T47D (cell line): ENCODE results near the gene DTNBP1.

ENCODE experiments used
- DNase-seq, 2 experiments: peaks; one replicate each; pipeline versions ENCODE4 v3.0.0 to v3.0.0-alpha.2; 2011 to 2012; ENCODE audit warnings: low read depth in 1 of 2, low spot score in 1 of 2
- JUND ChIP-seq: IDR thresholded peaks from 2 replicates; pipeline ENCODE4 v1.6.1; 2012; ENCODE audit warnings: low read depth
- in situ Hi-C: cut with HindIII; loops from 2 replicates; pipeline ENCODE4 v1.10.0; 2016; ENCODE audit warnings: low sequenced_read_pairs, low pct_unique_long_range_greater_than_20kb

DTNBP1 gene, protein sequence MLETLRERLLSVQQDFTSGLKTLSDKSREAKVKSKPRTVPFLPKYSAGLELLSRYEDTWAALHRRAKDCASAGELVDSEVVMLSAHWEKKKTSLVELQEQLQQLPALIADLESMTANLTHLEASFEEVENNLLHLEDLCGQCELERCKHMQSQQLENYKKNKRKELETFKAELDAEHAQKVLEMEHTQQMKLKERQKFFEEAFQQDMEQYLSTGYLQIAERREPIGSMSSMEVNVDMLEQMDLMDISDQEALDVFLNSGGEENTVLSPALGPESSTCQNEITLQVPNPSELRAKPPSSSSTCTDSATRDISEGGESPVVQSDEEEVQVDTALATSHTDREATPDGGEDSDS

DNA sequence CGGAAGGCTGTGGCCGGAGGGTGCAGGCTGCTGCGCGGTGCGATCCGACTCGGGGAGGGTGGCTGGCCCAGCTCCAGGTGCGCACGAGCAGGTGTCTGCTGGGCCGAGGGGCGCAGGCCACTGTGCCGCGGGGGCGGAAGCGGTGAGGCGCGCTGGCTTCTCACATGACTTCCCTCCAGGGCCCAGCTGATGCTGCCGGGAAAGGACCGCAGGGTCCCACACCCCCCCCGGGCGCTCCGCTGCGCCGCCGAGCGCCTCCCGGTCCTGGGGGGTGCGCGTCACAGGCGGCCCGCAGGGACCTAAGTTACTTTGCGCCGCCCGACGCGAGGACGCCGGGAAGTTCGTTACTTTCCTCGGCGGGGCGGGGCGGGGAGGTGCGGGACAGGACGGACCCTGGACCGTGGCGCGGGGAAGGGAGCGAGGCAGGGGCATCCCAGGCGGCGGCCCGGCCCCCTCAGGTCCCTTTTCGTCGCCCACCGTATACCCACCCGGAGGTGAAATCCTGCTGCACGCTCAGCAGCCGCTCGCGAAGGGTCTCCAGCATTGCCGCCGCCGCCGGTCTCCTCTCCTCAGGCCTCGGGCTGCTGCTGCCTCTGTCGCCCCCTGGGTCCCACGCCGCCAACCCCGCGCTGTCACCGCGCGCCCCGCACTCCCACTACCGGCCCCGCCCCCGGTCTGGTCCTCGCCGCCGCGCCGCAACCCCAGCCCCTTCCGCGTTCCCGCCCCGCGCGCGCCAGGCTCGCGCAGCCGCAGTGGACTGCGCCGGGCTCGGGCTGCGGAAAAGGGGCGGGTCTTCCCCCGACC lies at the start of gene DTNBP1:
Gene DTNBP1 (minus strand): TSS at position 703 of the 804 bp plus-strand sequence. CDS start 159 bp downstream, at position 544.
- TF ChIP-seq JUND = no peak
- DNase-seq = peak; percentile 85 to 96
- in situ Hi-C loops = no loop called here

DNA sequence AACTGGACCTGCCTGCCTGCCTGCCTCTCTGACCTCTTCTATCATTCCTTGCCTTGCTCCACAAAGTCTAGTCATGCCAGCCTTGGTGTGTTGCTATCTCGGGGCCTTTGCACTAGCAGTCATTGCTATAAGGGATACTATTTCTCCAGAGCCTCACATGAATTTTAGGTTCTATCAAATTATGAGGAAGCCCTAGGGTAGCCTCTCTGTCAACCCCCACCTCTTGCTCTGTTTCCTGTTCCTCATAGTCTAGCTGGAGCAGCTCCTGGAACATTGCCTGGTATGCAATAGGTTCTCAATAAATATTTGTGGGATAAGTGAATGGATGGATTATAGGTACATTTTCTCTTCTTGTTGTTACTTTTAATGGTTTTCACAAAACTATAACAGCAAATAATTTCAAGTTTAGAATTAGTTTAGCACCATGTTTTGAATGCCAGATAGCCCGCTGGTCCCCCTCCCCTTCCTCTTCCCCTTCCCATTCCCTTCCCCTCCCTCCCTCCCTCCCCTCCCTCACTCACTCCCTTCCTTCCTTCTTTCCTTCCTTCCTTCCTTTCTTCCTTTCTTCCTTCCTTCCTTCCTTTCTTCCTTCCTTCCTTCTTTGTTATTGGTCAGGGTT lies 46.9 kb upstream of the DTNBP1 start:
- DNase-seq = no peak
- in situ Hi-C loops = no loop called here
- no peak for TF ChIP-seq JUND

DNA sequence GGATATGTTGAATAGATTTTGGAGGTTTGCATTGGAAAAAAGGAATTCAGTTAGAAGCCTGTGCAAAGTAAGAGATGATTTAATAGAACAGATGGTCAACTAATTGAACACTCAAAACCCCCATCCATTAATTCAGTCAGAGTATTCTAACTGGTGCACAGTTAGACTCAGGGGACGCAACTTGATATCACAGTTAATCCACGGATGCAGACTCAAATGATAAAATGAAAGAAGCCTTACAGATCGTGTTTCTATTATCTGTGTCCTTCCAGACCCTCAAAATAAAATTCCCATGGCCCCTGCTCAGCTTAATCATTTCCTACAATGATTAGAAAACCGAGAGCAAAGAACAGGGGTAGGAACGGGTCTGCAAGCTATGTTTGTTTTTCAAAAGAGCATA lies 45.4 kb upstream of the DTNBP1 start:
- in situ Hi-C loops = no loop called here
- TF ChIP-seq JUND = no peak
- DNase-seq = no peak

DNA sequence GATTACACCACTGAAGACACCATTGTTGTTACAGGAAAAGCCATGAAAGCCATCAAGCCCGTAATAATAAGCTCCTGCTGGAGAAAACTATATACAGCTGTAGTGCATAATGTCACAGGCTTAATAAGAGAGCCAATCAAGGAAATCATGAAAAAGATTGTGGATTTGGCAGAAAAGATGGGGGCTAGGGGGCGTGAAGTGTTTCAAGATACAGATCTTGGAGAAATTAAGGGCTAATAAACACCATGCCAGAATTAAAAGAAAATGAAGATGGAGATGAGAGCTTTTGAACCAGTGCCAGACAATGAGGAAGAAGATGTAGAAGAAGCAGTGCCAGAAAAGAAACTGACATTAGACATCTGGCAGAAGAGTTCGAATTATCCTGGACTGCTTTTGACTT lies 43.2 kb upstream of the DTNBP1 start:
- in situ Hi-C loops = no loop called here
- DNase-seq = no peak
- no peak for TF ChIP-seq JUND

DNA sequence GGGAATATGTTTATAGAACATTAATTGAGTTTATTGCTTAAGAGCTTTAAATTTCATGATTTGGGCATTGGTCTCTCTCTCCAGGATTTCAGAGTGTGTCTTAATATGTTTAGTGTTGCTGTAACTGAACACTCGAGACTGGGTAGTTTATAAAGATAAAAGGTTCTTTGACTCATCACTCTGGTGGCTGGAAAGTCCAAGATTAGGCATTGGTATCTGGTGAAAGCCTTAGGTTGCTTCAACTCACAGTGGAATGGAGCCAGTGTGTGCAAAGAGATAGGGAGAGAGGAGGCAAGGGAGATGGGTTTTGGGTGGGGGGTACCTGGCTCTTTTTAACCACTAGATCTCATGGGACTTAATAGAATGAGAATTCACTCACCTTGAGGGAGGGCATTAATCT lies 35.6 kb upstream of the DTNBP1 start:
- no peak for DNase-seq
- in situ Hi-C loops = no loop called here

DNA sequence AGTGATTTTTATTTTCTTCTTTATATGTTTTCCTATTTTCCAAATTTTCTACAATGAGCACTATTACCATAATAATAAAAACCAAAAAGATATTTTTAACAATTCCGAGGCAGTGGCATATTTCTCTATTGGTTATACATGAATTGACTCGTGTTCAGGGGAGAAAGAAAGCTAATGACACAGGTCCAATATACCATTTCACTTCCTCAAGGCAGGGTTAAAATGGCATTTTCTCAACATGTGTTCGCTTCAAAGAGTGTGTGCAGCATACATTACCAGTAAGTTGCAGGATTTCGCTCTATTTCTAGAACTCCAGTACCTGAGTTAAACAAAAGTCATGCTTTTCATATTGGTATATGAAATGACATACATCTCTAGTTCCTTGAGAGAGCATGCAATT lies 35.1 kb upstream of the DTNBP1 start:
- TF ChIP-seq JUND = no peak
- no peak for DNase-seq
- in situ Hi-C loops = no loop called here

More for the DNA sequence above, 35.6 kb upstream of the DTNBP1 start:
- no peak for TF ChIP-seq JUND

DNA sequence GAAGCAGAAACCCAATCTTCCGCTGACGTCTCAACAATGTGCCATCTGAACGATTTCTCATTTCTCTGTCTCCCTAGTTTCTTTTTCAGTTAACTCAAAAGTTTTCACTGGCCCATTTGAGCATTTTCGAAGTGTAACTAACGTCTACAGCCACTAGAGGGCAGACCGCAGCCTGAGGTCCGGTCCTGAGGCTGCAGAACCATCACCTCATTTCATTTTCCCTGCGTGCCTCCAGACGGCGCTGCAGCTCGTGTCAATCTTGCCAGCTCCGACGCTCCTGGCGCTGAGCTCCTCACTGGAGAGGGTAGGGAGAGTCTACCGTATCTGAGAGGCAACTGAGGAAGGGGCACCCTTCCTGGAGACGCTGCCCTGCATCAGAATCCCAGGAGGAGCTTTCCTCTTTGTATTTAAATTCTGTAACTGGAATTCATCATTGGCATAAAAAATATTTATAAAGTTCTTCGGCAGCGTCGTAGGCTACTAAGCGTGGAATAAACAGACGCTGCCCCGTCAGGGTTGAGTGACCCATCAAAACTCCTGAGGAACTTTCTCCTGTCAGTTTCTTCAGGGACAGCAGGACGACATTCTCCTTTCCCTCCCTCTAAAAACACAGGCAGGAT lies 28.5 kb upstream of the DTNBP1 start:
- in situ Hi-C loops = no loop called here
- peak; percentile 74 to 93 for DNase-seq
- TF ChIP-seq JUND = no peak

DNA sequence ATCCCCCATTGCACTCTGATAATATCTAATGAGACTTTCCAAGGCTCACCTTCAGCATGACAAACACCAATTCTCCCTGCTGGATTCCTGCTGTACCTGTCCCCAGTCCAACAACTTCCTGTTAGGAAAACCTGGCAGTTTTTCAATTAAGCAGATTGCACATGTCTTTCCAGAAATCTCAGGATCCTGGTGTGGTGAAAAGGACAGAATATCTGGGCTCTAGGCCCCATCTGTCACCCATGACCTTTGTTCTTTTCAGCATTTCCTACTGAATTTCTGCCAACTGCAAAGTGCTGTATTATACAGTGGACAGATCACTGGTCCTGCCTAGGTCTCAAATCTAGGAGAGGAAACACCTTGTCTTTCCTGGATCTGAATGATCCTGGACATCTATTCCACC lies 27.7 kb upstream of the DTNBP1 start:
- no peak for TF ChIP-seq JUND
- in situ Hi-C loops = no loop called here
- DNase-seq = peak in 1 of 2 experiments; percentile 23

DNA sequence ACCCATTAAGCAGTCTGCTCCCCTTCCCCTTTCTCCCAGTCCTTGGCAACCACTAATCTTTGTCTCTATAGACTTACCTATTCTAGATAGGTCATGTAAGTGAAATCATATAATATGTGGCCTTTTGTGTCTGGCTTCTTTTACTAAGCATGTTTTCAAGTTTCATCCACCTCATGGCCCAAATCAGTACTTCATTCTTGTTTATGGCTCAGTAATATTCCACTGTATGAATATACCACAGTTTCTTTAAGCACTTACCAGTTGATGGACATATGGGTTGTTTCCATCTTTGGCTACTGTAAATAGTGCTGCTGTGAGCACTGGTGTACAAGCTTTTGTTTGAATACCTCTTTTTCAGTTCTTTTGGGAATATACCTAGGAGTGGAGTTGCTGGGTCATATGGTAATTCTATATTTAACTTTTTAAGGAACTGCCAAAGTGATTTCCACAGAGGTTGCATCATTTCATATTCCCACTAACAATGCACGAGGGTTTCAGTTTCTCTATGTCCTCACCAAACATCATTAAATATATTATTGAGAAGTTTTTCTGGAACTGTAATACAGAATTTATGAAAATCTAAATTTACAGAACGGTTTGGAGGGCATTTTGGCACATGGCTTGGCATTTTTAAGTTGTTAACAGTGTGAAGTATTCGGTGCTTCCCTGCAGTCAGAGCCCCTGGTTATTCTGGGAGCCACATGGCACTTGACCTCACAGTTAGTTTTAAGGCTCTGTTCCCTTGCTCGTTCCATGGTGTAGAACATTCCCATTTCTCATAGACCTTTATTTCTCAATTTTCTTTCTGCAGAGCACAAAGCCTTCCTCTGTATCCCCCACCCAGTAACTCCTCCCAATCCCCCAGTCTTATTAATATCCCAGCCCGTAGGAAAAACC lies 27.0 kb upstream of the DTNBP1 start:
- no peak for TF ChIP-seq JUND
- no peak for DNase-seq
- in situ Hi-C loops = no loop called here

DNA sequence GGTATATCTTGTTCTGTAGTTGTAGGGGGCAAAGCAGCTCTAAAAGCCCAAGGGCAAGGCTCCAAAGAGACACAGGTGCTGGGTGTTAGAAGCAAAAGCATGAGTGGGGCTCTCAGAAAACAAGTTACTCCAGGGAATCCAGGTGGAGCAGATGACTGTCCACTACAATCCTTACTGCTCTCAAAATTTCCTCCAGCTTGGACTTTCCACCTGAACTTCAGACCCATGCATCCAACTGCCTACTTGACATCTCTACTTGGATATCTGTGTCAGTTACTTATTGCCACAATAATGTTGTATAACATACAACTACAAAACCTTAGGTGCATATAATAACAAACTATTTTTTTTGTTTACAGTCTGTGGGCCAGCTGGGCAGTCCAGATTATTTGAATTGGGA lies 22.8 kb upstream of the DTNBP1 start:
- TF ChIP-seq JUND = no peak
- DNase-seq = no peak
- in situ Hi-C loops = no loop called here

DNA sequence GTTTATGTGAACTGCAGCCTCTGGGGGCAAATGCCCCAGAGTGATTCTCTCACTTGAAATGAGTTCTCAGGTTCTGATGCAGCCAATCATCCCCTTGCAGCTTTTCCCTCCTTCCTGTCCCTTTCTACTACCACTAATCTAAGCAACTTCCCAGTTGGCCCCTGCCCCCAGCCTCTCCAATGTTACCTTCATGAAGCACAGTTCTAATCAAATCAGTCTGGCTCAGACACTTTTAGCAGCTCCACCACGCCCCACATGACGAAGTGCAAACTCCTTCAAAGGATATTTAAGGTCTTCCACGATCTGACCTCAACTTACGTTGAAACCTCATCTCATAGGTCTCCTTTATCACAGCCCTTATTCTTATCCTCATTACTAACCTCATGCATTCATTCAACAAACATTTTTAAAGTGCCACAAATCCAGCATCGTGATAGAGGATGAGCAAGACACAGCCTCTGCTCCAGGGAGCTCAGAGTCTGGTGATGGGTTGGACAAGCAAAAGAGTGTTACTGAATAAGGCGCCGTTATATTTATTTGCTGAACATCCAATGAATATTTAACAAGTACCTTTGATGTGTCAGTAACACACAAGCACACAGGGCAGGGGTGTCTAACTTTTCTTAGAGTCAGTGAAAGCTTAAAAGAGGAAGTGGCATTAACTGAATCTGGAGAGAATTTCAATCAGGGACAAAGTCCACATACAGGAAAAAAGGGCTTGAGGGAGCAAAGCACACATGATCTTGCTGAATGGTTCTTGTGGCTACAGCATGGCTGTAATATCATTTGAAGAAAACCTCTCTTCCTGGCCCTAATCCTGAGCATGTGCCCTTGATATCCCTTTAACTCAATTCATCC lies 20.4 kb upstream of the DTNBP1 start:
- DNase-seq = no peak
- in situ Hi-C loops = no loop called here
- no peak for TF ChIP-seq JUND
